BLaER1 treated with 17β-estradiol and CSF1 and Interleukin-3, amounts not matched to agents 10 nM and 100 nM (cell line): ENCODE measurements around the gene KCNIP4.

Experiments used
- H3K27ac ChIP-seq, 11 experiments: shearing (Covaris generic); formaldehyde crosslinking; 2 replicates each; pipeline ENCODE4 v1.8.1; 2022
- H3K27me3 ChIP-seq, 11 experiments: shearing (Covaris generic); formaldehyde crosslinking; 2 replicates each; pipeline ENCODE4 v1.8.1; 2022
- H3K36me3 ChIP-seq, 11 experiments: shearing (Covaris generic); formaldehyde crosslinking; 2 replicates each; pipeline ENCODE4 v1.8.1; 2022
- H3K4me1 ChIP-seq, 10 experiments: shearing (Covaris generic); formaldehyde crosslinking; 2 replicates each; pipeline ENCODE4 v1.8.1; 2022
- H3K4me2 ChIP-seq, 11 experiments: shearing (Covaris generic); formaldehyde crosslinking; 2 replicates each; pipeline ENCODE4 v1.8.1; 2022
- H3K4me3 ChIP-seq, 10 experiments: shearing (Covaris generic); formaldehyde crosslinking; 2 replicates each; pipeline ENCODE4 v1.8.1; 2022
- H3K9ac ChIP-seq, 11 experiments: shearing (Covaris generic); formaldehyde crosslinking; 2 replicates each; pipeline ENCODE4 v1.8.1; 2022
- H3K9me3 ChIP-seq, 11 experiments: shearing (Covaris generic); formaldehyde crosslinking; replicated peaks in 1 of 11; 2 replicates each; pipeline ENCODE4 v1.8.1; 2022
- H4K20me1 ChIP-seq, 11 experiments: shearing (Covaris generic); formaldehyde crosslinking; 2 replicates each; pipeline ENCODE4 v1.8.1; 2022
- Cebpa-rat ChIP-seq, 11 experiments: shearing (Covaris generic); IDR thresholded peaks; 2 replicates each; pipeline ENCODE4 v1.8.1; 2022

Gene KCNIP4

DNA sequence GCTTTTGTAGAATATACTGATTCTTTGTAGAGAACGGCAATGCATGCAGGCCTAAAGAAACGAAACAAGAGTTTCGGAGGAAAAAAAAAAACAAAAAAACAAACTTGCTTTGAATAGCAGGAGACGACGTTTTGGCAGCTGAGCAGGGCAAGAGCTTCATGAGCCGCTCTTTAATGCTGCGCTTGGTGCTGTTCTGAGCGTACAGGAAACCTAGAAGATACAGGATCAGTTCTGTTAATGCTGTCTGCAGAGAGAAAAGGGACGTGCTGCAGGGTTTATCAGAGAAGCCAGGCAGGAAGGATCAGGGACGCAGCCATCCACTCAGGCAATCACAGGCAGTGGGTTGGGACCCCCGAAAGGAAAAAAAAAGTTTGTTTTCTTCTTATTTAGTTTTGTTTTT is 1066.1 kb downstream of the KCNIP4 start:
- H3K27ac ChIP-seq = no peak overlapping the region
- H3K4me1 ChIP-seq = no peaks in the 10 kb centered on the region
- no peak for TF ChIP-seq Cebpa-rat (IDR thresholded peaks at IDR 0.05)
- H4K20me1 ChIP-seq = no peaks in the 10 kb centered on the region
- H3K36me3 ChIP-seq = no peaks in the 10 kb centered on the region
- no peak overlapping the region for H3K9ac ChIP-seq
- no peaks in the 10 kb centered on the region for H3K27me3 ChIP-seq
- H3K4me3 ChIP-seq = no peak overlapping the region
- H3K9me3 ChIP-seq = no peaks in the 10 kb centered on the region
- H3K4me2 ChIP-seq = no peak overlapping the region

DNA sequence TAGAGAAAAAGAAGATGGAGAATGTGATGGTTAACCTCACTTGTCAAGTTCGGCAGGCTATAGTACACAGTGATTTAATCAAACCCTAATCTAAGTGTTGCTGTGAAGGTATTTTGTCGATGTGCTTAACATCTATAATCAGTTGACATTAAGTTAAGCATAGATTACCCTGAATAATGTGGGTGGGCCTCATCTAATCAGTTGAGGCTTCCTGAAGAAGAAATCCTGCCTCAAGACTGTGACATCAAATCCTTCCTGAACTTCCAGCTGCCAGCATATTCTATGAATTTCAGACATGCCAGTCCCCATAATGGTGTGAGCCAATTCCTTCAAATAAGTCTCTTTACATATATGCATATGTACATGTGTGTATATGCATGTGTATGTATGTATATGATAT is 1066.9 kb downstream of the KCNIP4 start:
- no peak overlapping the region for H3K4me2 ChIP-seq
- H3K9ac ChIP-seq = no peak overlapping the region
- no peak overlapping the region for H3K27ac ChIP-seq
- H3K9me3 ChIP-seq = no peaks in the 10 kb centered on the region
- no peak for TF ChIP-seq Cebpa-rat (IDR thresholded peaks at IDR 0.05)
- no peaks in the 10 kb centered on the region for H3K4me1 ChIP-seq
- no peak overlapping the region for H3K4me3 ChIP-seq
- H4K20me1 ChIP-seq = no peaks in the 10 kb centered on the region
- no peaks in the 10 kb centered on the region for H3K36me3 ChIP-seq
- H3K27me3 ChIP-seq = no peaks in the 10 kb centered on the region

DNA sequence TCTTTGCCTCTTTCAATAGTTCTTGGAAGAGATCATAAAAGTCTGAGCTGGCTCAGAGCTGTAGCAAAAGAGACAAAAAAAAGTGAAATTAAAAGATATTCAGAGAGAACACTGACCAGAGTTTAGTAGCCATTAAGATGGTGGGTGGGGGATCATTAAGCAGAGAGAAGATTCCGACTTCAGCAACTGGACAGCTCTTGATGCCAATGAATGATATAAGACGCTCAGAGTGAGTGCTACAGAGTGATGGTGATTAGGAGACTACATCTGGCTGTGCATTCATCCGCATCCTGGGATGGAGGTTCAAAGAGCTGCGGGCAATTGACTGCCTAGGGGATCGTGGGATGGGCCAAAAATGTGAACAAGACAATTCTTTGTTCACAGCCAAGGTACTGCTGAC is 1069.8 kb downstream of the KCNIP4 start:
- Histone ChIP-seq H3K27ac (no peak overlapping the region), H3K4me3 (no peak overlapping the region), H3K9me3 (no peaks in the 10 kb centered on the region), H4K20me1 (no peaks in the 10 kb centered on the region), H3K4me2 (no peak overlapping the region), H3K4me1 (no peaks in the 10 kb centered on the region), H3K9ac (no peak overlapping the region), H3K27me3 (no peaks in the 10 kb centered on the region), H3K36me3 (no peaks in the 10 kb centered on the region)
- no peak for TF ChIP-seq Cebpa-rat (IDR thresholded peaks at IDR 0.05)

DNA sequence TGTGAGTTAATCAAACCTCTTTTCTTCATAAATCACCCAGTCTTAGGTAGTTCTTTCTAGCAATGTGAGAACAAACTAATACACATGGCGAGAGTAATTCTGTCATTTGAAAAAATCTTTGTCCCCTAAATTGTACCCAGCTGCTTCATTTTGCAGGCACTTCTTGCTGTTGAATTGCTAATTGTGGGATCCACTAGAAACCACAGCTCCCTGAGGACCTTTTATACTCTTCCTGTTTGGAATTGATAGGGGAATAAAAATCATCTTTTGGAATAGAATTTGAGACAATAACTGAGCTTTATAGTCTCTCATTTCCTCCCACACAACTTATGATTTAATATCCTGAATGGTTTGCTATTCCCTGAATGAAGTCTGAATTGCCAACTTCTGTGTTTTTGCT is 1078.1 kb downstream of the KCNIP4 start:
- 0 out of 22 replicates have a peak, but pooled peaks cover 0 to 4% (median 0%) of the 10 kb centered on the region in 11 experiments for H3K9me3 ChIP-seq
- no peaks in the 10 kb centered on the region for H4K20me1 ChIP-seq
- no peak overlapping the region for H3K9ac ChIP-seq
- no peaks in the 10 kb centered on the region for H3K36me3 ChIP-seq
- no peak overlapping the region for H3K4me3 ChIP-seq
- H3K27me3 ChIP-seq = no peaks in the 10 kb centered on the region
- TF ChIP-seq Cebpa-rat (IDR thresholded peaks at IDR 0.05) = no peak
- H3K4me1 ChIP-seq = peaks cover 0 to 23% (median 19%) of the 10 kb centered on the region in 10 experiments; a peak in 16 of 20 replicates
- H3K27ac ChIP-seq = no peak overlapping the region
- peak overlapping the region in 8 of 11 experiments; percentile 13 to 55 (median 36); a peak in 15 of 22 replicates for H3K4me2 ChIP-seq

GRCh38 chr4:20868108-20868507 is 1080.5 kb downstream of the KCNIP4 start:
- no peaks in the 10 kb centered on the region for H3K36me3 ChIP-seq
- no peak for TF ChIP-seq Cebpa-rat (IDR thresholded peaks at IDR 0.05)
- H3K9me3 ChIP-seq = 0 out of 22 replicates have a peak, but pooled peaks cover 0 to 4% (median 0%) of the 10 kb centered on the region in 11 experiments
- H3K27ac ChIP-seq = no peak overlapping the region
- no peaks in the 10 kb centered on the region for H4K20me1 ChIP-seq
- H3K4me3 ChIP-seq = no peak overlapping the region
- H3K9ac ChIP-seq = no peak overlapping the region
- no peak overlapping the region for H3K4me2 ChIP-seq
- H3K4me1 ChIP-seq = peaks cover 0 to 23% (median 19%) of the 10 kb centered on the region in 10 experiments; a peak in 16 of 20 replicates
- H3K27me3 ChIP-seq = no peaks in the 10 kb centered on the region

DNA sequence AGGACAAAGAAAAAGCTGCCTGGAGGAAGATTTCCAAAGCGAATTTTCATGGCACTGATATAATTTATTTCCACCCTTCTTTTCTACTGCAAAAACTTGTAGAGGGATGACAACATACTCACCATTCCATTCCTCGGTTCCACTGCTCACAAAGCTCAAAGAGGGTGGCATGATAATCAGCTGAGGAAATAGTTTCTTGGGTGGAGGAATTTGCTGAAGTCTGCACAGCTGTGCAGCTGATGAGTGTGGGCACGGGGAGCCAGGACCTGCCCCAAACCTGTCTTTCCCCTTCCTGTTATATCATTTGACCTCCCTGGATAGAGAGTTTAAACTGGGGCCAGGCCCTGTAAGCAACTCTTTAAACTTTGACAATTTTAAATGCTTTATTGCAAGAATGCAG is 1087.7 kb downstream of the KCNIP4 start:
- Histone ChIP-seq H3K9me3 (no peaks in the 10 kb centered on the region), H3K4me2 (no peak overlapping the region), H3K36me3 (no peaks in the 10 kb centered on the region), H3K27me3 (no peaks in the 10 kb centered on the region), H3K4me1 (no peaks in the 10 kb centered on the region), H3K9ac (no peak overlapping the region), H3K4me3 (no peak overlapping the region), H4K20me1 (no peaks in the 10 kb centered on the region), H3K27ac (no peak overlapping the region)
- no peak for TF ChIP-seq Cebpa-rat (IDR thresholded peaks at IDR 0.05)

- Histone ChIP-seq H3K9ac (no peak overlapping the region), H3K4me2 (no peak overlapping the region), H4K20me1 (no peaks in the 10 kb centered on the region), H3K9me3 (no peaks in the 10 kb centered on the region), H3K4me1 (no peaks in the 10 kb centered on the region), H3K36me3 (no peaks in the 10 kb centered on the region), H3K4me3 (no peak overlapping the region), H3K27me3 (no peaks in the 10 kb centered on the region), H3K27ac (no peak overlapping the region)
- TF ChIP-seq Cebpa-rat (IDR thresholded peaks at IDR 0.05) = no peak
These were observed 1089.3 kb downstream of the KCNIP4 start for GRCh38 chr4:20859097-20859781.

DNA sequence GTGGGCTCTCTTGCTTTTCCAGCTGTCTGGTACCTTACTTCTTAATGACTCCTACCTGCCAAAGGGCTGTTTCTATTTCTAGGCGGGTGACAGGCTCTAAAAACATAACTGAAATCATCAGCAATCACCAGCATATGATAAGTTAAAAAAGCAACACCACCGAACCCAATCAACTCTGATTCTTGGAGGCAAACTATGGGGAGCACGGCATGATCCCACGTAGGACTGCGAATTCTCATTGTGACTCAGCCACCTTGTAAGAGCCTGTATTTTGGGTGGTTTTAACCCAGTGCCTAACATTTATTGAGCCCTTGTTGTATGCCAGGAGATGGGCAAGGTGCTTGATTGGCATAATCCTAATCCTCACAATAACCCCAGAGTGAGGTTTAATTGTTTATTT is 1091.5 kb downstream of the KCNIP4 start:
- Histone ChIP-seq H3K4me2 (no peak overlapping the region), H3K4me1 (no peaks in the 10 kb centered on the region), H4K20me1 (no peaks in the 10 kb centered on the region), H3K4me3 (no peak overlapping the region), H3K9me3 (peaks cover 0 to 13% (median 7%) of the 10 kb centered on the region in 11 experiments; a peak in 10 of 22 replicates), H3K9ac (no peak overlapping the region), H3K27me3 (no peaks in the 10 kb centered on the region), H3K36me3 (no peaks in the 10 kb centered on the region), H3K27ac (no peak overlapping the region)
- no peak for TF ChIP-seq Cebpa-rat (IDR thresholded peaks at IDR 0.05)

- Histone ChIP-seq H3K36me3 (no peaks in the 10 kb centered on the region), H3K9me3 (peaks cover 0 to 11% (median 2%) of the 10 kb centered on the region in 11 experiments; a peak in 7 of 22 replicates), H3K4me1 (no peaks in the 10 kb centered on the region), H3K27me3 (no peaks in the 10 kb centered on the region), H3K4me2 (no peak overlapping the region), H3K9ac (no peak overlapping the region), H3K27ac (no peak overlapping the region), H4K20me1 (no peaks in the 10 kb centered on the region), H3K4me3 (no peak overlapping the region)
- no peak for TF ChIP-seq Cebpa-rat (IDR thresholded peaks at IDR 0.05)
These were observed 1101.3 kb downstream of the KCNIP4 start for GRCh38 chr4:20847124-20847747.

DNA sequence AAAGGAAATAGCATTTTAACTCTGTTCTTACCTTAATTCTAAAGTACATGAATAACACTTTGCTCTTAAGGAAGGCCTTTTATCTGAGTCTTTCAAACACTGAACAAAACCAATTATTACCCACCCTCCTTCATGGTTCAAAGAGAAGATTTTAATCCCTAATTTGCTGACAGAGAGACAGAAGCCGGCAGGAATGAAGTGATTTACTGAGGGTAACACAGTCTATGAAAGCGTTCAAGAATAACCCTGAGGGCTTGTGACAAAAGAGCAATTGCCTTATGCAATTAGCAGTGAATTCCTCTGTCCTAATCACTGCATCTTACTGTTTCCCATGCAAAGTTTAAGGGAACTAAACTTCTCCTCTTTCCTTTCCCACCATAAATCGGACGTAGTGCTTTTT is 1104.3 kb downstream of the KCNIP4 start:
- Histone ChIP-seq H3K27me3 (no peaks in the 10 kb centered on the region), H4K20me1 (no peaks in the 10 kb centered on the region), H3K36me3 (no peaks in the 10 kb centered on the region), H3K9me3 (no peaks in the 10 kb centered on the region), H3K4me2 (no peak overlapping the region), H3K4me1 (peaks cover 0 to 9% (median 0%) of the 10 kb centered on the region in 10 experiments; a peak in 2 of 20 replicates), H3K9ac (no peak overlapping the region), H3K4me3 (no peak overlapping the region), H3K27ac (no peak overlapping the region)
- no peak for TF ChIP-seq Cebpa-rat (IDR thresholded peaks at IDR 0.05)
